Urinary bladder (tissue), 4 donors: ENCODE results near the gene GJD3. TPM values are rescaled to one million over a fixed set of nuclear protein-coding genes. Genes with fewer than 3 reads are reported as not detected.
A peak's percentile ranks its signal among the peaks of the same experiment; 100 is the strongest.

Source experiments
- DNase-seq: peaks from one replicate; pipeline ENCODE4 v3.0.0-alpha.2; 2015; ENCODE audit errors: extremely low spot score
- H3K27ac ChIP-seq: one replicate; pipeline ENCODE4 v1.5.1; 2013; ENCODE audit warnings: low read depth, mild to moderate bottlenecking, moderate library complexity
- H3K36me3 ChIP-seq: one replicate; pipeline ENCODE4 v1.6.1; 2013; ENCODE audit warnings: mild to moderate bottlenecking, moderate library complexity; ENCODE audit not compliant: insufficient read depth
- H3K4me1 ChIP-seq: one replicate; pipeline ENCODE4 v1.6.1; 2013; ENCODE audit warnings: mild to moderate bottlenecking, moderate library complexity; ENCODE audit not compliant: insufficient read depth
- H3K4me3 ChIP-seq: one replicate; pipeline ENCODE4 v1.5.1; 2013; ENCODE audit warnings: low read depth, low read length
- WGBS: extraction: QIAGEN DNeasy Blood & Tissue Kit; methylation state at CpG from one replicate; pipeline ENCODE4 v1.1.7; 2013; 5-methylcytosine and 5-hydroxymethylcytosine counted together
- polyA plus RNA-seq: library from polyadenylated mRNA; stranded (reverse); fragments of 200-250 nt; gene quantifications from one replicate; pipeline ENCODE4 v1.2.3, GENCODE V29; 2013
- total RNA-seq: library from RNA; depleted of rRNA; stranded (reverse); fragments of >200 nt; gene quantifications from one replicate; pipeline ENCODE4 v1.2.3, GENCODE V29; 2014
- donor health status: healthy with polysubstance abuse.
- donor health status: healthy.

Gene GJD3
- total and polyA plus RNA-seq, 2 donors, result 1.1 TPM; not detected in 1

DNA sequence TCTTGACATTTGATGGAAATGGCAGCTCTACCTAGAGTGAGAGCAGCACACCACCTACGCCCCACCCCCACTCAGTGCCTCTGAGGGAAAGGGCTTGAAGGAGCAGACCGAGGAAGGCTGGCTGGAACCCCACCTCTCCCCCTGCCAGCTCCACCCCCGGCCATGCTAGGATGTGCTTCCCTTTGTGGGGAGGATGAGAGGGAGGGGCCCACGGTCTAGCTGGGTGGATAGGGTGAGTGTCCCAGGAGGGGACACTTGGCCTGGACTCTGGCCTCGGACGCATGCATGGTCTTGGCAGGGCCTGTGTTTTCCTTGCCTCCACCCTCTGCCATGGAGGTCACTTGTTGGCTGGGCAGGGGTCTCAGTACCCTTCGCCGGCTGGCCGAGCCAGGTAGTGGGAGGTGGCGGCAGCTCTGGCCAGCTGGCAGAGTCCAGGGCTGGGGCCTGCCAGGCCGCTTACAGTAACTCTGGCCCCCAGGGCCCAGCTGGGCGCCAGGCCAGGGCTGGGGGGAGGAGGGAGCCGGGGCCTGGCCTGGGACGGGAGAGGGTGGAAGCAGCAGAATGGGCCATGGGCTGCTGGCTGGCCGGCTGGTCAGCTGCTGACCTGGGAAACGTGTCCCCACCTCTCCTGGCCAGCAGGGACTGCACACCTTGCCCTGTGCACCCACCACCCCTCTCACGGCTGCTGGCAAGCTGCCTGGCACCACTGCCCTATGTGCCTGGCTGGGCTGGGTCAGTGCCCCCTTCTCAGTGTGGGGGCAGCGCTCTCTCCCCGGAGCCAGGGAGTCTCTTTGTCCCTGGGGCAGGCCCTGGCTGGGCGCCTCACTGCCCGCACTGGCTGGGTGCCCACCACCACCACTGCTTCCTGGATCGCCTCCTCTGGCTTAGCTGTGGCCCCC is 32.5 kb downstream of the GJD3 start:
- H3K4me3 ChIP-seq, result no peak overlapping the region
- H3K4me1 ChIP-seq, result peaks cover 4% of the 10 kb centered on the region
- DNase-seq, result no peak
- H3K27ac ChIP-seq, result peak overlapping the region; percentile 40
- 13% methylated on average over 22 of the region's 22 CpGs for WGBS
- no peaks in the 10 kb centered on the region for H3K36me3 ChIP-seq

DNA sequence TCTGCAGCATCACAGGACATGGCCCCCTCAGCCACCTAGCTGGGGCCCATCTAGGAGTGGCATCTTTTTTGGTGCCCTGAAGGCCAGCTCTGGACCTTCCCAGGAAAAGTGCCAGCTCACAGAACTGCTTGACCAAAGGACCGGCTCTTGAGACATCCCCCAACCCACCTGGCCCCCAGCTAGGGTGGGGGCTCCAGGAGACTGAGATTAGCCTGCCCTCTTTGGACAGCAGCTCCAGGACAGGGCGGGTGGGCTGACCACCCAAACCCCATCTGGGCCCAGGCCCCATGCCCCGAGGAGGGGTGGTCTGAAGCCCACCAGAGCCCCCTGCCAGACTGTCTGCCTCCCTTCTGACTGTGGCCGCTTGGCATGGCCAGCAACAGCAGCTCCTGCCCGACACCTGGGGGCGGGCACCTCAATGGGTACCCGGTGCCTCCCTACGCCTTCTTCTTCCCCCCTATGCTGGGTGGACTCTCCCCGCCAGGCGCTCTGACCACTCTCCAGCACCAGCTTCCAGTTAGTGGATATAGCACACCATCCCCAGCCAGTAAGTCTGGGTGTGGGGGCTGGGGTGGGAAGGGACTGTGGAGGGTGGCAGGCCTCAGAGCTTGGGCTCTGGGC is 33.6 kb downstream of the GJD3 start:
- no peaks in the 10 kb centered on the region for H3K36me3 ChIP-seq
- peaks cover 4% of the 10 kb centered on the region for H3K4me1 ChIP-seq
- H3K4me3 ChIP-seq, result no peak overlapping the region
- no peak for DNase-seq
- no peak overlapping the region for H3K27ac ChIP-seq
- WGBS, result 92% methylated on average over 10 of the region's 10 CpGs

DNA sequence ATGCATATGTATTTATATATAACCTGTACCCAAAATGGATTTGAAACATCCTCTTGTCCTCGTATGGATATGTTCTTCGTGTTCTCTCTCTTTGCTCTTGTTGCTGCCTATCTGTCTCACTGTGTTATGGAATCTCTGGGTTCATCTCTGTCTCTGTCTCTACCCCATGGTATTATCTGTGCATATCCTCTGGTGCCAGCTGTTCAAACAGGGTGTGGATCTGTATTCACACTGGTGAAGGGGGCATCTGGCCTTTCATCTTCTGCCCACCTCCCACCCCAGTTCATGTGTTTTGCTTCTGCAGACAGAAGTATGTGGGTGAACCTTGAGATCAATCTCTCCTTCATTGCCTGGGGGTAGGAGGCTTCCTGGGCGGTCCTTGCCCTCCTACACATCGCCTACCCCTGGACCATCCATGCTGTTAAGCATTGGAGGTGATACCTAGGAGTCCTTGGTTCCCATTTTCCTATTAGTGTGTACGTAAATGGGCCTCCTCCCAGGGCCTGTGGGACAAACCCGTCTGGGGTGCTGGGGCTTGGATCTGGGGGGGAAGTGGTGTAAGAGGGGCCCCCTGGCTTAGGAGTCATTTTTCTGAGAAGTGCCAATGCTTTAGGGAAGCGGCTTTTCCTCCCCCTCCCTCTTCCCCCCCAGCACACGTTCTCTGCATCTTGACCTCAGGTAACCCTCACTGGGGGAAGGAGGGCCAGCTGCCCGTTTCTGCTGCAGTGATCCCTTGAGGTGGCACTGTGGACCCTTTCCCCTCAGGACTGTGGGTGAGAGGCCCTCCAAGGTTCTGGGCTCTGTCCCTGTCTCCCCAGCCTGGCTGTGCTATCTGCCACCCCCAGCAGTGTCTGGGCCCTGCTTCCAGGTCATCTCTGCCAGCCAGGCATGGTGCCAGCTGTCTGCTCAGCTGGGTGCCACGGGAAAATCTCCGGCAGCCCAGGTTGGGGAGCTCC is 34.4 kb downstream of the GJD3 start:
- DNase-seq, result no peak
- peak overlapping the region; percentile 51 for H3K27ac ChIP-seq
- 36% methylated on average over 11 of the region's 11 CpGs for WGBS
- H3K36me3 ChIP-seq, result no peaks in the 10 kb centered on the region
- peaks cover 4% of the 10 kb centered on the region for H3K4me1 ChIP-seq
- no peak overlapping the region for H3K4me3 ChIP-seq

- 80% methylated on average over 2 of the region's 2 CpGs for WGBS
- Histone ChIP-seq H3K4me3 (no peak overlapping the region), H3K4me1 (peaks cover 4% of the 10 kb centered on the region), H3K36me3 (no peaks in the 10 kb centered on the region), H3K27ac (no peak overlapping the region)
- DNase-seq, result no peak
Observed at GRCh38 chr17:40328386-40328766, 36.2 kb downstream of the GJD3 start.

DNA sequence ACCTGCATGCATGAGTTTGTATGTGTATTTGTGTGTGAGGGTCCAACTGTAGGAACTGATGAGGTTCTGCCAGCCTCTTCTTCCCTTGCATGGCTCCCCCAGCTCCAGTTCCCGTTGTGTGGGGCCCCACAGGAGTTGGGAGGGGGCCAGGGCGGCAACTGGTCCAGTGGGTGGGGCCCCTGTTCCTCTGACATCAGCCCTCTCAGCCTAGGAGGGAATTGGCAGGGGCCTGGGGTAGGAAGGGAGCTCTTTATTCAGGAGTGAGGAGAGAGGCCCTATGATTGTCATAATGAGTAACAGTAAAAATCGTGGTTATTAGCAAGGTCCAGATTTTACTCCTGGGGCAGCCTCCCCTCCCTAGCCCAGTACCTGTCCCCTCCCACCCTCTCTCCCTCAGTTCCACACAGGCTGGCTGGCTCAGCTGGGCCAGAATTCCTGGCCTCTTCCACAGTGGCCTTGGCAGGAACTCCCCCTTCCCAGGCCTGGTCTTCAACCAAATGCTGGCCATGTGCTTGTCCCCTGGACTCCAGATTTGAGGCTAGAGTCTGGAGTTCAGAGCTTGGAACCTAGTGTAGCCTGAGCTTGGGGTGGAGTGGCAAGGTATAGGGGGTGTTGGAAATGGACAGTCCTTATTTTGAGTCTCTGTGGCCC is 36.7 kb downstream of the GJD3 start:
- 8% methylated on average over 3 of the region's 3 CpGs for WGBS
- Histone ChIP-seq H3K27ac (peak overlapping the region; percentile 0), H3K4me3 (no peak overlapping the region), H3K36me3 (no peaks in the 10 kb centered on the region), H3K4me1 (peaks cover 4% of the 10 kb centered on the region)
- DNase-seq, result no peak

DNA sequence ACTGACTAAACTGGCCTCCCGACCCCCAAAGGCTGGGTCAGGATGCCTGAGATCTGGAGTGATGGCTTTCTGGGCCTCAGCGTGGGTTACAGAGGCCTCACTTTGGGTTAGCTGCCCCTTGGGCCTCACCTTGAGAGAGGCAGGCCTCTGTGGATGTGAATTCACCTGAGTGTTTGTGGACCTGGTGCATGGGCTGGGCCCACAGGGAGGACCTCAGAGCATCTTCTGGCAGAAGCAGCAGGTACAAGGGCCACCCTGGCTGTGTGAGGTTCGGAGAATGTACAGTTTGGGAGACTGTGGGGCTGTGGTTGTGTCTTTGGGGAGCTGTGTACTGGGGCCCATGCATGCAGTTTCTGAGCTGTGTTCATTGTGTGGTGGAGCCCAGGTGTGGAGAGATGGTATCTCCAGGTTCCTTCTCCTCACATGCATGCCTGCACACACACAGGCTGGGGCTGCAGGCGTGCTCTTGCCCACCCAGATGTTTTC is 37.2 kb downstream of the GJD3 start:
- Histone ChIP-seq H3K4me1 (peaks cover 4% of the 10 kb centered on the region), H3K36me3 (no peaks in the 10 kb centered on the region), H3K4me3 (no peak overlapping the region), H3K27ac (no peak overlapping the region)
- no peak for DNase-seq
- WGBS, result 69% methylated on average over 4 of the region's 4 CpGs

DNA sequence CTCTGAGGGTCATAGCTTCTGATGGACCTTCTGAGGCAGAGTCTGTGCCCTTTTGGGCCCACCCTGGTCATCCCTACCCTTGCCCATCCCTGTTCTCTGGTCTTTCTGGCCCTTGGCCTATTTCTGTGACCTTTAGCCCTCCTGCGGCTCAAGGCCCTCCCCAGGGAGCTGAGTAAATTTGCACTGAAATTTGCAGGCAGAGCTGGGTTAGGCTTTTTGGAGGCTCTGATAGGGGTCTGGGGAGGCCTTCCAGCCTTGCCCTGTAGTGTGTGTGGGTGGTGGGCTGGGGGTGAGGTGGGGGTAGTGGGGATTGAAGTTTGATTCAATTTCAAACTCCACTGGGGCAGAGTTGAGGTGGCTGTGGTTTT is 37.7 kb downstream of the GJD3 start:
- no peaks in the 10 kb centered on the region for H3K36me3 ChIP-seq
- 38% methylated on average over 1 of the region's 1 CpG for WGBS
- no peak overlapping the region for H3K4me3 ChIP-seq
- H3K27ac ChIP-seq, result peak overlapping the region; percentile 57
- DNase-seq, result no peak
- H3K4me1 ChIP-seq, result peaks cover 4% of the 10 kb centered on the region

- no peak for DNase-seq
- H3K36me3 ChIP-seq, result no peaks in the 10 kb centered on the region
- H3K4me1 ChIP-seq, result peaks cover 4% of the 10 kb centered on the region
- WGBS, result 67% methylated on average over 17 of the region's 17 CpGs
- H3K4me3 ChIP-seq, result no peak overlapping the region
- peak overlapping the region; percentile 57 for H3K27ac ChIP-seq
Observed at GRCh38 chr17:40326014-40326831, 38.3 kb downstream of the GJD3 start.

GRCh38 chr17:40325156-40326013 is 39.2 kb downstream of the GJD3 start:
- Histone ChIP-seq H3K4me3 (no peak overlapping the region), H3K4me1 (peaks cover 2% of the 10 kb centered on the region), H3K27ac (peak overlapping the region; percentile 23), H3K36me3 (no peaks in the 10 kb centered on the region)
- 84% methylated on average over 13 of the region's 13 CpGs for WGBS
- DNase-seq, result no peak

DNA sequence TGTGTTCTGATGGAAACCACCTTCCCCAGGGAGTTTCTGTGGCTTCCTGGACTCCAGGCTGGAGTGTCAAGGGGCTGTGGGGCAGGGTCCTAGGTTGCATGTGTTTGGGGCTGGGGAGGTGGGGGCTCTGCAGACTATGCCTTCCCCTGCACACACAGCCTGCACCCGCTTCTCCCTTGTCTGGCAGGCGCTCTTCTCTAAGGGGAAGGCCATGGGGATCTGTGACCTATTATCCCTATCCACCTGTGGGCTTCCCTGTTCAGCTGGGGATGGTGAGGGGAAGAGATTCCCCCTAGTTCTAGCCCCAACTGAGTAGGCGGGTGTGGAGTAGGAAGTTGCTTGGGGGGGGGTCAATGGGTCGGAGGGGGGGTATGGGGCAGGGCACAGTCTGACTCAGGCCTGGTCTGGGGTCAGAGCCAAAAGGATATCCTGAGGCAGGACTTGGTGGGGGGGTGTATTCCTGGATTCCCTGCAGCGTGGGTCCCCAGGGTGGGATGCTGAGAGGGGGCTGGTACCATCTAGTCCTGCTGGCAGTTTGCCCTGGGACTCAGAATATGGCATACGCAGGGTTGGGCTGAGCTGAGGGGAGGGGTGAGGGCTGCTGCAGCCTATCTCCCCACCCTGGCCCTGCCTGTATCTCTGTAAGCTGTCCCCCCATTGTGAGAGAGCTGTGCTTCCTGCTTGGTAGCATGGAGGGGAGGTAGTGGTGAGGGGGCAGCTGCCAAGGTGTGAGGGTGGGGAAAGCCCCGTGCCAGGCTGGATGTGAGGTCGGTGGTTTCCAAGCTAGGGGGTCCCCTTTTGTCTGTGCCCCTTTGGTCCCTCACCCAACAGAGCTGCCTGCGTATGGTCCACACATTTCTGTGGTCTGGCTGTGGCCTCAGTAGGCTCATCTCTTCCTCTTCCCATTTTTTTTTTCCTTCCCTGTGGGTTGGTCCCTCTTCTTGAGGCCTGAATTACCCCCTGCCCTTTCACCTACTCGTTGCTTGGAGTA is 40.9 kb downstream of the GJD3 start:
- 37% methylated on average over 10 of the region's 10 CpGs for WGBS
- Histone ChIP-seq H3K4me3 (no peak overlapping the region), H3K36me3 (no peaks in the 10 kb centered on the region), H3K27ac (peak overlapping the region; percentile 81), H3K4me1 (no peaks in the 10 kb centered on the region)
- DNase-seq, result no peak
